Nephron progenitor cell (in vitro differentiated cells): ENCODE data around the gene HEATR1.

ENCODE experiments used
- DNase-seq: peaks from one replicate; pipeline ENCODE4 v3.0.0; 2021
- H3K27ac Mint-ChIP-seq: 2 replicates; pipeline ENCODE4 v1.8.0; 2021; ENCODE audit warnings: mild to moderate bottlenecking, moderate library complexity, mixed read lengths
- H3K27me3 Mint-ChIP-seq: 2 replicates; pipeline ENCODE4 v1.8.0; 2021; ENCODE audit warnings: mild to moderate bottlenecking, low read depth, mixed read lengths; ENCODE audit not compliant: poor library complexity
- H3K36me3 Mint-ChIP-seq: 2 replicates; pipeline ENCODE4 v1.8.0; 2021; ENCODE audit warnings: low read depth, mixed read lengths
- H3K4me1 Mint-ChIP-seq: 2 replicates; pipeline ENCODE4 v1.8.0; 2021; ENCODE audit warnings: mixed read lengths
- H3K4me3 Mint-ChIP-seq: 2 replicates; pipeline ENCODE4 v1.8.0; 2021; ENCODE audit warnings: mild to moderate bottlenecking, moderate library complexity, mixed read lengths
- H3K9me3 Mint-ChIP-seq: 2 replicates; pipeline ENCODE4 v1.8.0; 2021; ENCODE audit warnings: mild to moderate bottlenecking, moderate library complexity, mixed read lengths
- CTCF ChIP-seq: fragments of 200-600 bp; sonication (generic); IDR thresholded peaks from 2 replicates; pipeline ENCODE4 v1.5.0; 2021; ENCODE audit warnings: antibody characterized with exemption

HEATR1 gene

GRCh38 chr1:236516929-236517704 is 87.2 kb downstream of the HEATR1 start:
- Mint-ChIP-seq H3K27me3 (peaks cover 6% of the 10 kb centered on the region), H3K4me3 (no peak overlapping the region), H3K4me1 (peaks cover 17% of the 10 kb centered on the region), H3K9me3 (no peaks in the 10 kb centered on the region), H3K36me3 (no peaks in the 10 kb centered on the region), H3K27ac (peak overlapping the region; percentile 65)
- no peak for TF ChIP-seq CTCF
- DNase-seq = no peak

- TF ChIP-seq CTCF = no peak
- no peak for DNase-seq
- H3K4me3 Mint-ChIP-seq = no peak overlapping the region
- H3K36me3 Mint-ChIP-seq = no peaks in the 10 kb centered on the region
- peak overlapping the region; percentile 22 for H3K27ac Mint-ChIP-seq
- H3K4me1 Mint-ChIP-seq = peaks cover 17% of the 10 kb centered on the region
- H3K9me3 Mint-ChIP-seq = no peaks in the 10 kb centered on the region
- H3K27me3 Mint-ChIP-seq = peaks cover 6% of the 10 kb centered on the region
Observed at GRCh38 chr1:236515443-236515958, 88.8 kb downstream of the HEATR1 start.

GRCh38 chr1:236514703-236515442 is 89.4 kb downstream of the HEATR1 start:
- no peaks in the 10 kb centered on the region for H3K36me3 Mint-ChIP-seq
- TF ChIP-seq CTCF = no peak
- H3K4me1 Mint-ChIP-seq = peaks cover 19% of the 10 kb centered on the region
- no peak overlapping the region for H3K27ac Mint-ChIP-seq
- no peaks in the 10 kb centered on the region for H3K9me3 Mint-ChIP-seq
- H3K27me3 Mint-ChIP-seq = peaks cover 6% of the 10 kb centered on the region
- H3K4me3 Mint-ChIP-seq = no peak overlapping the region
- no peak for DNase-seq

- Mint-ChIP-seq H3K4me1 (peaks cover 32% of the 10 kb centered on the region), H3K27ac (no peak overlapping the region), H3K4me3 (no peak overlapping the region), H3K36me3 (no peaks in the 10 kb centered on the region), H3K9me3 (no peaks in the 10 kb centered on the region), H3K27me3 (peaks cover 2% of the 10 kb centered on the region)
- DNase-seq = no peak
- no peak for TF ChIP-seq CTCF
Observed at GRCh38 chr1:236511735-236512418, 92.4 kb downstream of the HEATR1 start.

GRCh38 chr1:236509647-236510401 is 94.5 kb downstream of the HEATR1 start:
- Mint-ChIP-seq H3K27me3 (no peaks in the 10 kb centered on the region), H3K27ac (peak overlapping the region; percentile 52), H3K36me3 (no peaks in the 10 kb centered on the region), H3K9me3 (no peaks in the 10 kb centered on the region), H3K4me1 (peaks cover 27% of the 10 kb centered on the region), H3K4me3 (no peak overlapping the region)
- DNase-seq = no peak
- no peak for TF ChIP-seq CTCF
